K562 (cell line): ENCODE data around the gene ZC3H7B. TPM values are rescaled to one million over a fixed set of nuclear protein-coding genes. Genes with fewer than 3 reads are reported as not detected.

ENCODE experiments used
- ATAC-seq: fragments of 200-7000 bp; cut with Tn5 transposase; 3 replicates; pipeline ENCODE4 v1.9.1; 2020; ENCODE audit warnings: moderate library complexity
- BruUV-seq: library from RNA; stranded (reverse); fragments of 400-500 nt; replicated peaks from 2 replicates; lab custom pipeline; 2021; lab: Mats Ljungman, UMichigan
- CTCF ChIA-PET: fragments of 300-600 bp; formaldehyde crosslinking; extraction: SDS; loops from one replicate; lab custom pipeline; 2021; ENCODE audit warnings: low intra/inter-chr PET ratio; lab: Yijun Ruan, JAX
- POLR2A ChIA-PET: fragments of 300-600, 350-650 bp; sonication (Branson Sonifier 250); formaldehyde crosslinking; extraction: SDS; loops from one replicate; lab custom pipeline; 2021; ENCODE audit warnings: antibody characterized with exemption, inconsistent platforms; lab: Yijun Ruan, JAX
- DNase-seq, 4 experiments: peaks; one replicate each; pipeline versions ENCODE4 v3.0.0 to v3.0.0-alpha.2; 2011 to 2018; ENCODE audit warnings: low spot score in 3 of 4, mixed read lengths in 3 of 4; ENCODE audit errors: extremely low read depth in 1 of 4
- FAIRE-seq: peaks from 2 replicates; lab custom pipeline; 2011; peaks lifted over from hg19 to GRCh38; lab: Jason Lieb, UNC
- H2AFZ ChIP-seq: 2 replicates; pipeline ENCODE4 v1.6.0; 2011; ENCODE audit warnings: low read depth, low read length, control low read depth, inconsistent platforms
- H3K27ac ChIP-seq: fragments of 200-600 bp; 3 replicates; pipeline ENCODE4 v1.8.0; 2011; ENCODE audit warnings: low read depth, mild to moderate bottlenecking, control low read depth, inconsistent platforms, low read length, moderate library complexity, mixed read lengths; ENCODE audit errors: extremely low read depth
- H3K27me3 ChIP-seq, 2 experiments: fragments of 300-600 bp in 1 of 2; 2 replicates in 1 of 2; 3 replicates in 1 of 2; pipeline versions ENCODE4 v1.6.0 to v1.8.0; 2011; ENCODE audit warnings: inconsistent platforms in 2 of 2, low read length in 2 of 2, mild to moderate bottlenecking in 1 of 2, mixed read lengths in 1 of 2, moderate library complexity in 1 of 2; ENCODE audit not compliant: control insufficient read depth in 2 of 2, insufficient read depth in 2 of 2
- H3K36me3 ChIP-seq: fragments of 300-600 bp; 3 replicates; pipeline ENCODE4 v1.8.0; 2011; ENCODE audit warnings: mild to moderate bottlenecking, low read length, inconsistent platforms; ENCODE audit not compliant: control insufficient read depth, insufficient read depth
- H3K4me1 ChIP-seq, 2 experiments: fragments of 200-600 bp in 1 of 2; replicated peaks in 1 of 2; 2 replicates in 1 of 2; 3 replicates in 1 of 2; pipeline versions ENCODE4 v1.5.1 to v1.8.0; 2011; ENCODE audit warnings: inconsistent platforms in 2 of 2, low read length in 2 of 2, mild to moderate bottlenecking in 1 of 2, mixed read lengths in 1 of 2, moderate library complexity in 1 of 2; ENCODE audit not compliant: control insufficient read depth in 2 of 2, insufficient read depth in 2 of 2
- H3K4me2 ChIP-seq: 2 replicates; pipeline ENCODE4 v1.6.1; 2011; ENCODE audit warnings: low read length, control low read depth, inconsistent platforms, mixed read lengths; ENCODE audit not compliant: insufficient read depth
- H3K4me3 ChIP-seq: fragments of 200-600 bp; sonication (generic), shearing (Covaris generic); 2 replicates; pipeline ENCODE4 v1.5.1; 2016; ENCODE audit warnings: control low read depth, inconsistent platforms
- H3K79me2 ChIP-seq: fragments of 200-600 bp; 3 replicates; pipeline ENCODE4 v1.8.0; 2011; ENCODE audit warnings: low read length, inconsistent platforms; ENCODE audit not compliant: control insufficient read depth, insufficient read depth
- H3K9ac ChIP-seq, 2 experiments: 2 replicates each; pipeline versions ENCODE4 v1.6.0 to v1.6.1; 2011; ENCODE audit warnings: low read depth in 2 of 2, low read length in 2 of 2, control low read depth in 1 of 2, inconsistent platforms in 1 of 2, mild to moderate bottlenecking in 1 of 2, mixed read lengths in 1 of 2; ENCODE audit not compliant: insufficient read depth in 1 of 2
- H3K9me1 ChIP-seq: one replicate; pipeline ENCODE4 v1.6.0; 2011; ENCODE audit warnings: inconsistent platforms, mild to moderate bottlenecking, low read length, moderate library complexity; ENCODE audit not compliant: control insufficient read depth, insufficient read depth
- H3K9me3 ChIP-seq: replicated peaks from 2 replicates; pipeline ENCODE4 v1.5.1; 2011; ENCODE audit warnings: low read depth, low read length, inconsistent platforms; ENCODE audit not compliant: control insufficient read depth, insufficient read depth
- H4K20me1 ChIP-seq: replicated peaks from 2 replicates; pipeline ENCODE4 v1.6.1; 2011; ENCODE audit warnings: low read length, inconsistent platforms, mixed read lengths; ENCODE audit not compliant: control insufficient read depth, insufficient read depth
- CGGBP1 ChIP-seq: fragments of 250-450 bp; sonication (Bioruptor Pico); IDR thresholded peaks from 2 replicates; pipeline ENCODE4 v1.9.0; 2021; ENCODE audit warnings: mild to moderate bottlenecking
- CHD1 ChIP-seq: fragments of 200-600 bp; sonication (generic); IDR thresholded peaks from one replicate; pipeline ENCODE4 v1.6.1; 2012; ENCODE audit warnings: mild to moderate bottlenecking, moderate library complexity, low read length, inconsistent platforms
- DDX20 ChIP-seq: fragments of 450-650 bp; IDR thresholded peaks from 2 replicates; pipeline ENCODE4 v1.6.1; 2016; ENCODE audit warnings: missing genetic modification characterization, low read depth, mild to moderate bottlenecking, missing compliant biosample characterization, moderate library complexity
- HNRNPUL1 ChIP-seq: fragments of 200-400 bp; formaldehyde crosslinking; IDR thresholded peaks from 2 replicates; pipeline ENCODE4 v1.6.1; 2017; ENCODE audit warnings: low read length
- ID3 ChIP-seq, 2 experiments: fragments of 250-450 bp in 1 of 2; fragments of 450-650 bp in 1 of 2; sonication (Bioruptor Pico) in 1 of 2; IDR thresholded peaks; 2 replicates each; pipeline versions ENCODE4 v1.6.1 to v1.8.0; 2016 to 2021; ENCODE audit warnings: mild to moderate bottlenecking in 2 of 2, moderate library complexity in 2 of 2, missing compliant biosample characterization in 1 of 2, missing genetic modification characterization in 1 of 2
- KDM2B ChIP-seq: fragments of 250-450 bp; sonication (Bioruptor Pico); IDR thresholded peaks from 2 replicates; pipeline ENCODE4 v1.8.0; 2021; ENCODE audit warnings: mild to moderate bottlenecking, moderate library complexity
- MYBL2 ChIP-seq, 2 experiments: fragments of 450-650 bp in 1 of 2; sonication (generic) in 1 of 2; formaldehyde crosslinking in 1 of 2; IDR thresholded peaks; 2 replicates each; pipeline versions ENCODE4 v1.6.1 to v1.8.1; 2017 to 2022; ENCODE audit warnings: borderline replicate concordance in 1 of 2, inconsistent platforms in 1 of 2, low read depth in 1 of 2, mild to moderate bottlenecking in 1 of 2, missing genetic modification reagents in 1 of 2, moderate library complexity in 1 of 2
- NFYB ChIP-seq: IDR thresholded peaks from 2 replicates; pipeline ENCODE4 v1.6.1; 2011; ENCODE audit warnings: mild to moderate bottlenecking, moderate library complexity; ENCODE audit not compliant: insufficient read length; ENCODE audit errors: extremely low read depth
- RERE ChIP-seq: sonication (generic); formaldehyde crosslinking; IDR thresholded peaks from 2 replicates; pipeline ENCODE4 v1.8.0; 2023; ENCODE audit warnings: missing genetic modification reagents, mild to moderate bottlenecking, borderline replicate concordance
- THRB ChIP-seq: fragments of 450-650 bp; formaldehyde crosslinking; conservative IDR thresholded peaks from 2 replicates; pipeline ENCODE4 v1.4.0; 2022; ENCODE audit warnings: mild to moderate bottlenecking, missing genetic modification characterization
- ZKSCAN8 ChIP-seq: fragments of 200-800 bp; sonication (Bioruptor generic); IDR thresholded peaks from 2 replicates; pipeline ENCODE4 v1.6.1; 2016; ENCODE audit warnings: missing genetic modification characterization, missing compliant biosample characterization
- ZNF431 ChIP-seq: sonication (generic); formaldehyde crosslinking; IDR thresholded peaks from 2 replicates; pipeline ENCODE4 v1.8.0; 2022; ENCODE audit warnings: mild to moderate bottlenecking, missing genetic modification reagents
- ZNF644 ChIP-seq: fragments of 200-800 bp; sonication (Bioruptor generic); IDR thresholded peaks from 2 replicates; pipeline ENCODE4 v1.6.1; 2016; ENCODE audit warnings: low read depth, missing genetic modification characterization, missing compliant biosample characterization
- WGBS: fragments of 100-300 bp; shearing (Covaris generic); methylation state at CpG from one replicate; pipeline ENCODE4 v1.1.6; 2016; ENCODE audit warnings: low coverage, mixed read lengths; ENCODE audit not compliant: insufficient coverage; ENCODE audit errors: missing lambda C conversion rate; 5-methylcytosine and 5-hydroxymethylcytosine counted together
- in situ Hi-C: fragments of 300-500 bp; cut with MboI; formaldehyde crosslinking; loops from 4 replicates; pipeline ENCODE4 v1.15.0; 2018; ENCODE audit warnings: inconsistent platforms, mixed read lengths
- intact Hi-C: fragments of 100-400 bp; cut with micrococcal nuclease; formaldehyde crosslinking; loops from 2 replicates; pipeline ENCODE4 v1.14.2; 2022
- polyA plus RNA-seq, 8 experiments: library from polyadenylated mRNA; depleted of rRNA in 4 of 8; stranded (reverse) in 5 of 8; unstranded in 3 of 8; fragments of >200 nt; fragmentation: Nextera tagmentation in 2 of 8; fragmentation: Illumina TruSeq in 1 of 8; extraction: Ambion mirVana in 2 of 8; extraction: Trizol in 1 of 8; gene quantifications; 2 replicates each; pipeline versions ENCODE4 v1.2.1 to v1.2.3, GENCODE V29; 2011 to 2014; ENCODE audit warnings: inconsistent platforms in 1 of 8, missing spikeins in 1 of 8
- total RNA-seq, 7 experiments: library from RNA; depleted of rRNA in 6 of 7; stranded (reverse); fragments of >200 nt in 6 of 7; fragmentation: Illumina TruSeq in 2 of 7; extraction: Trizol in 2 of 7; gene quantifications; 2 replicates each; pipeline versions ENCODE4 v1.2.1 to v1.2.3, GENCODE V29; 2011 to 2021; ENCODE audit warnings: low replicate concordance in 1 of 7

The ZC3H7B gene
- total and polyA plus RNA-seq, 9 of the 15 experiments (the other 6 are each of a cell fraction or from before 2014, with no cell fraction given), result 0.07 to 49.8 (median 26.8) TPM

GRCh38 chr22:41377846-41378245 is 76.5 kb downstream of the ZC3H7B start:
- intact Hi-C loops, result no loop called here
- H3K9me1 ChIP-seq, result no peaks in the 10 kb centered on the region
- in situ Hi-C loops, result no loop called here
- H3K4me2 ChIP-seq, result no peak overlapping the region
- H3K4me3 ChIP-seq, result no peak overlapping the region
- H2AFZ ChIP-seq, result 0 out of 2 replicates have a peak overlapping the region, but pooled peaks have one; percentile 21
- DNase-seq (no peak), FAIRE-seq (no peak), ATAC-seq (no peak)
- no peak overlapping the region for H3K9ac ChIP-seq
- H3K36me3 ChIP-seq, result no peaks in the 10 kb centered on the region
- H4K20me1 ChIP-seq, result no peaks in the 10 kb centered on the region
- H3K4me1 ChIP-seq, result peaks cover 2 to 26% of the 10 kb centered on the region in 2 experiments; a peak in 4 of 5 replicates
- POLR2A ChIA-PET, result interaction anchor here (0.6 to 2.0 kb wide), 4 partner anchors 10 to 77 kb away, joined by 3 to 4 read pairs (median 4); partner anchors contain the start of gene ZC3H7B
- 41% methylated on average over 4 of the region's 6 CpGs for WGBS
- H3K27me3 ChIP-seq, result no peaks in the 10 kb centered on the region
- CTCF ChIA-PET, result no interaction called here
- no TSS peak for BruUV-seq
- H3K79me2 ChIP-seq, result no peaks in the 10 kb centered on the region
- H3K27ac ChIP-seq, result no peak overlapping the region
- H3K9me3 ChIP-seq, result no peaks in the 10 kb centered on the region
- TF ChIP-seq ZNF644 (tag), result no peak
- TF ChIP-seq ID3 (CRISPR knock-in tag; IDR thresholded peaks at IDR 0.05), result no peak
- TF ChIP-seq ID3 (tag; IDR thresholded peaks at IDR 0.05), result no peak
- TF ChIP-seq HNRNPUL1, result no peak
- TF ChIP-seq CHD1, result no peak
- no peak for TF ChIP-seq KDM2B (CRISPR knock-in tag)
- no peak for TF ChIP-seq ZKSCAN8 (CRISPR knock-in tag)
- no peak for TF ChIP-seq THRB (CRISPR knock-in tag)
- no peak for TF ChIP-seq ZNF431 (CRISPR knock-in tag)
- no peak for TF ChIP-seq RERE (CRISPR knock-in tag)
- TF ChIP-seq MYBL2 (IDR thresholded peaks at IDR 0.05; ENCODE audit: low read depth), result no peak
- TF ChIP-seq MYBL2 (CRISPR knock-in tag; IDR thresholded peaks at IDR 0.05; ENCODE audit: borderline replicate concordance), result no peak
- TF ChIP-seq NFYB, result no peak
- TF ChIP-seq CGGBP1 (CRISPR knock-in tag), result no peak
- TF ChIP-seq DDX20 (tag), result no peak
